Activated CD4-positive, CD25-positive, alpha-beta regulatory T cell treated with anti-CD3 and anti-CD28 coated beads, Interleukin-2, amount 50 U/mL, for 72 hours (primary cell): ENCODE results near the gene CDKL5.

Experiments used
- DNase-seq: peaks from one replicate; pipeline ENCODE4 v3.0.0; 2021

CDKL5 gene

DNA sequence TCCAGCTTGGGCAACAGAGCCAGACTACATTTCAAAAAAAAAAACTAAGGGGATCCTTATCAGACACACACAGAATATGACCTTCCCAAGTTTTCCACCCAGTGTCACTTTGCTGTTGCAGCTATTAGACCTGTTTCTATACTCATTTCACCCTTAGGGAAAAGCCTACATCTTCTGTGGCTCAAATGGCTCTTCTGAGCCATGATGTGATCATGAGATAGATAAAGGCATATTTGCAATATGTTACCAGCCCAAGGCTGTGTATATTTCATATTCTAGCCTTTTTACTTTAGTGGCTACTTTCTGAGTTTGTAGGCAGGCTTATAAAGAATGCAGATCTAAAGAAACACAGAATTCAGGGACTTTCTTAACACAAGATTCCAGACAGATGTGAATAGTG lies 227.2 kb downstream of the CDKL5 start:
- no peak for DNase-seq

DNA sequence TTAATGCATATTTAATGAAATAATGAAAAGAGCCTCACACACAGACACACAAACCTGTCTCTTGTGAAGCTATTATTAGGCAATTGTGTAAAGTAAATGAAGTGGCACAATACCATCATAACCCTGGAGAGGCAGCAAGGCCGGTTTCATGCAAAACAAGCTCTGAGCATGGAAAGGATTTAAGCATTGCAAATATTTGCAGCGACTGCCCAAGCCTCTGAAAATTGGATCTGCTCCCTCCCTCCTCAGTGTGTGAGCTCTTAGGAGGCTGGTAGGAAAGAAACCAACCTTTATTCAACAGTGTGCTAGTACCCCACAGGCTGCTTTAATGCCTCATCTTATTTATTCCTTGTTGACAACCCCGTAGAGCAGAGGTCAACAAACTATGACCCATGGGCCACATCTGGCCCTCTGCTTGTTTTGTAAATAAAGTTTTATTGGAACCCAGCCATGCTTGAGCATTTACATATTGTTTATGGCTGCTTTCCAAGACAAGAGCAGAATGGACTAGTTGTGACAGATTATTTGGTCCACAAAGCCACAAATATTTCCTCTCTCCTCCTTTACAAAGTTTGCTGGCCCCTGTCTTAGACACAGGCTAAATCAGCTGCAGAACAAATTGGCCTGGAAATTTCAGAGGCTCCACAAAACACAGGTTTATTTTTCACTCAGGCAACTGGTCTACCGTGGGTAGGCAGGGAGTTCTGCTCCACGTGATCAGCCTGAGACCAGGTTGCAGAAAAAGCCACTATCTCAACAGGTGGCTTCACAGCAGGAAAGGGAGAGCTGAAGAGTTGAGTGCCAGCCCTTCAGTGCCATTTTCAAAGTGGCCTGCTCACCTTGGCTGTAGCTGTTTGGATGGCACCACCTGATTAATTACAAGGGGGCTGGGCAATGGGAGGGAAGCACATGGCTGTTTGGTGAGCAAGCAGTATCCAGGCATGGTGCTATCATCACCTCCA lies 229.7 kb downstream of the CDKL5 start:
- DNase-seq: no peak

DNA sequence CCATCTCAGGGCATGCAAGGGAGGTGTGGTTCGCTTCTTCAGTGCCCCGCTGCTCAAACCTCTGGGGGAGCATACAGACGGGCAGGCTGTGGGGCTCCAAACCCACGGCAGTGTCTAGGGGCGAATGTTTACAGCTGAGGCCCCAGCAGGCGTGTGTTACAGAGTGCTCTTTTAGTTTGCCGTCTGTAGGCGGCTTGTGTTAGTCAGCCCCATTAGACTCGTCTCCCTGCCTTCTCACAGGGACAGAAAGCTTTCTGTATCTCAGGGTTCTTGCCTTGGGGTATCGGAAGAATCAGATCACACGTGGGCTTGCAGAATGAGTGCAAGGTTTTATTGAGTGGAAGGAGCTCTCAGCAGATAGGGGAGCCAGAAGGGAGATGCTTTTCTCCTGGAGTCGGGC lies 235.9 kb downstream of the CDKL5 start:
- no peak for DNase-seq

DNA sequence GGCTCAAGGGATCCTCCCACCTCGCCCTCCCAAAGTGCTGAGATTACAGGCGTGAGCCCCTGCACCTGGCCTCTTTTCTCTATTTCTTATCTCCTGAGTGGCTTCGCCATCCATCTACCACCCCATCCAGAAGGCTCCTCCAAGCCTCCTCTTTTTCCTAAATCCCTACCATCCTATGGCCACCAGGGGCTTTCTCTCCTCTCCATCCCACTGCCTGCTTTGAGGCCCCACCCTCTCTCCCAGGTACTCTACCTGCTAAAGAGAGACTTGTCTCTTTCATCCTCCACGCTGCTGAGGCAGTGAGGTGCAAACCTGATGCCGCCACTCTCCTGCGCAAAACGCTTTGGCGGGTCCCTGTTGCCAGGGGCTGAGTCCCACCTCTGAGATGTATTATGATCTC lies 239.5 kb downstream of the CDKL5 start:
- no peak for DNase-seq

DNA sequence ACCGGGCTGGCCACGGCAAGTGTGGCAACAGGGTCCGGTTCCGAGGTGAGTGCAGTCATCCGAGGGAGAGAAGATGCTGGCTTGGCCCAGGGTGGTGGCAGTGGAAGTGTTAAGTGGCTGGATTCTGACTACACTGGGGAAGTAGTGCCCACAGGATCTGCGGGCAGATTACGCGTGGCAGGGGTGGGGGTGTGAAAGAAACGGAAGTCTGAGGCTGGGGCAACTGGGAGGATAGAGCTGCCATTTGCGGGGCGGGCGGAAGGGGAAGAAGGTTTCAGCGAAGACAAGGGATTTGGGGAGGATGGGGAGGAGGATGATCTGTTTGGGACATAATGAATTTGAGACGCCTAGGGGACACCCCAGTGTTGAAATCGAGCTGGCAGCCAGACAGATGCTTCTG lies 241.2 kb downstream of the CDKL5 start:
- DNase-seq: no peak

GRCh38 chrX:18668071-18668835 lies 242.8 kb downstream of the CDKL5 start:
- DNase-seq: no peak

GRCh38 chrX:18672008-18672407 lies 246.6 kb downstream of the CDKL5 start, which contains the start of gene RS1:
TSS of gene RS1 (minus strand) at chrX:18672108. CDS start at chrX:18672068, 40 bp downstream.
- DNase-seq: no peak

- DNase-seq: peak; percentile 37
Observed at GRCh38 chrX:18674417-18674787, 249.0 kb downstream of the CDKL5 start.

DNA sequence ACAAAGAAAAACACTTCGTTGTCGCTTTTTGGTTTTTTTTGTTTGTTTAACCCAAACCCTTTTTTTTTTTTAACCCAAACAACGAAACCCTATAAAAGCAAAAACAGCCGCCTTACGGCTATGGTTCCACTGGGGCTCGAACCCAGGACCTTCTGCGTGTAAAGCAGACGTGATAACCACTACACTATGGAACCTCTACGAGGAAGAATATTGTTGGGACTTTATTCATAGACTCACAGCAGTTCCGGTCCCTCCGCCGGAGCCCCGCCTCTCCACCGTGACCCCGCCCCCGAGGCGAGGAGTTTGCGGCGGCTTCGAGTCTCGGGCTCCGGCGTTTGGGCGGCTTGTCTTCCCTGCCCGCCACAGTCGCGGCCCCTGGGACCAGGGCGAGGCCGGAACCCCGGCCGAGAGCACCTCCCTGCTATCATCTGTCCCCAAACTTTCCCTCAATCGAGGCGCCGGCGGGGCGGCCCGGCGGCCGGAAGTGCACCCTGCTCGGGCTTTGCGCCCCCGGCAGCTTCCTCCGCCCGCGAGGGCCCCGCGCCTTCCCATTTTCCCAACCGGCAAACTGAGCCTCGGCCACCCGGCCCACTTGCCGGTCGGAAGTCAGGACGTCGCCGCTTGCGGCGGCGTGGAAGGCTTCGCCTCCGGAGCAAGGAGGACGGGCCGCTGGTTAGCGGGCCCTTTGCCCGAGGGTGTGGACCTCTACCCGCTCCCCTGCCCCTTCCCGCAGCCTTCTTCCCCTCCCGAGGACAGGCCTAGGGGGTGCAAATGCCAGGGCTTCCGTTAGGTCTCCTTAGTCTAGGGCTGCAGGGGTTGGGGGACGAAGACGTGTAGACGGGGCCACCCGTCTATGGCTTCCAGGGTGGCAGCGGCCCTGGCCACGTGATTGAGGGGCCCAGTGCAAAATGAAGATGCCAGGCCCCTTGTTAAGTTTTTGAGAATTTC lies 249.7 kb downstream of the CDKL5 start:
- peak; percentile 78 for DNase-seq

GRCh38 chrX:18676050-18676449 lies 250.6 kb downstream of the CDKL5 start:
- DNase-seq: no peak

- no peak for DNase-seq
Observed at GRCh38 chrX:18676470-18676869, 251.1 kb downstream of the CDKL5 start.

DNA sequence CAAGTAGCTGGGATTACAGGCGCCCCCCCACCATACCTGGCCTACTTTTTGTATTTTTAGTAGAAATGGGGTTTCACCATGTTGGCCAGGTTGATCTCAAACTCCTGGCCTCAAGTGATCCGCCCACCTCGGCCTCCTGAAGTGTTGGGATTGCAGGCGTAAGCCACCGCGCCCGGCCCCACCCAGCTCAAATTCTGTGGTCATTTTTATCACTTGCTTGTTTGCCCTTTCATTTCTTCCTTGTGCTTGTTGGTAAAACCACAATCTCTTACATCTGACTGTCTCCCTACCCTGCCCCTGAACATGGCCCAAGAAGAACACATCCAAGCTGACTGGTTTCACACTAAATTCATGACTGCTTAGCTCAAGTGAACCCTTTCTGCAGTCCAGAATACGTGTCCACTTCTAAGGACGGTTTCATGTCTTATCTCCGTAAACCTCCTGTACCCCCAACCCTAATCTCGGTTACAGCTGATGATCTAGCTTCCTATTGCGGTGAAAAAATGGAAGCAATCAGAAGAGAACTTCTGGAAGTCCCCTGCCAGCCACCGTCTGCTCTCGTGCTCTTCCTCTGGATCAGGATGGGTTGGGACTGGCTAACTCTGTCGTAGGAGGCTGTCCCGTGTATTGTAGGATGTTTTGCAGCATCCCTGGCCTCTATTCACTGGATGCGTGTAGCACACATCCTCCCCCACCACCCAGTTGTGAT lies 251.9 kb downstream of the CDKL5 start:
- DNase-seq: no peak

DNA sequence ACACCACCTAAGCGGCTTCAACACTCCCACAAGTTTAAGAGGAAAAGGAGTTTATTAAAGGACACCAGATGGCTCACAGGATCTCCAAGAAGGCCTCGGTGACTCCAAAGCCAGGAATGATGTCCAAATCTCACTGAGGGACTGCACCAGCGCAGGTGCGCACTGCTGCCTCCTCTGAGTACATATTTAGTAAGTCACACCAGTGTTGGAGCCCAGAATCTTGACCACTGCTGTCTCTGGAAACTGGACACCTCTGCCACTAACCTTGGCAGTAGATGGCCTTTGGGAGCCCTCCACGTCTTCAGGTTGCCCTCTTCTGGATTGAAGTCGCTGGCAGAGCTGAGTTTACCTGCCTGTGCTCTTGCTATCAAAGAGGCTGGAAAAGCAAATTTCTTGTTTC lies 256.6 kb downstream of the CDKL5 start:
- DNase-seq: no peak

DNA sequence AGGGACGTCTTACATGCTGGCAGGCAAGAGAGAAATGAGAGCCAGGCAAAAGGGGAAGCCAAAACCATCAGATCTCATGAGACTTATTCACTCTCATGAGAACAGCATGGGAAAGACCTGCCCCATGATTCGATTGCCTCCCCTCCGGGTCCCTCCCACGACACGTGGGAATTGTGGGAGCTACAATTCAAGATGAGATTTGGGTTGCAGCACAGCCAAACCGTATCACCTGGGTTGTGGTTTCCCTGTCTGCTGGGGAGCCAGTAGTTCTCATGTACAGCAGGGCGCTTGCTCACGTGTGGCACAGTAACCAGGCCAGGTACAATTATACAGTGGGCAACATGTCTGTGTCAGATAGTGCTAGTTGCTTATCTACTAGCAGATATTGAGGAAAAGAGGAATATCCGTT lies 257.6 kb downstream of the CDKL5 start:
- no peak for DNase-seq

- DNase-seq: no peak
Observed at GRCh38 chrX:18687856-18688495, 262.6 kb downstream of the CDKL5 start.

DNA sequence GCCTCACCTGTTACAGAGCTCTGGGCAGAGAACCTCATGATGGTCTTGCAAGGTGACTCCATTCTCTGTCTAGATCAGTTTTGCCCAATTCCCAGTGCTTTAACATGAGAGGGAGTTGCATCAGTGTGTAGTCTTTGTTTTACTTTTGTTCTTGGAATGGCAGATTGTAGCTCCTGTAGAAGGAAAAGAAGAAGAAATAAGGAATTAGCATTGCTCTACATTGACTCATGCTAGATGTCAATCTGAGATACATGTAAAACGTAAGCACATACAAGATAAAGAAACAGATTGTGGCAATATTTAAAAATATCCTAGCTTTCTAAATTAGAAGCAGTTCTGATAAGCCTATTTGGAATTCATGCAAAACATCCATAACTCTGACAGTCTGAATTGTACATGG lies 266.0 kb downstream of the CDKL5 start:
- DNase-seq: no peak

GRCh38 chrX:18692541-18692940 lies 267.1 kb downstream of the CDKL5 start:
- no peak for DNase-seq

GRCh38 chrX:18696653-18697052 lies 271.2 kb downstream of the CDKL5 start:
- DNase-seq: no peak

DNA sequence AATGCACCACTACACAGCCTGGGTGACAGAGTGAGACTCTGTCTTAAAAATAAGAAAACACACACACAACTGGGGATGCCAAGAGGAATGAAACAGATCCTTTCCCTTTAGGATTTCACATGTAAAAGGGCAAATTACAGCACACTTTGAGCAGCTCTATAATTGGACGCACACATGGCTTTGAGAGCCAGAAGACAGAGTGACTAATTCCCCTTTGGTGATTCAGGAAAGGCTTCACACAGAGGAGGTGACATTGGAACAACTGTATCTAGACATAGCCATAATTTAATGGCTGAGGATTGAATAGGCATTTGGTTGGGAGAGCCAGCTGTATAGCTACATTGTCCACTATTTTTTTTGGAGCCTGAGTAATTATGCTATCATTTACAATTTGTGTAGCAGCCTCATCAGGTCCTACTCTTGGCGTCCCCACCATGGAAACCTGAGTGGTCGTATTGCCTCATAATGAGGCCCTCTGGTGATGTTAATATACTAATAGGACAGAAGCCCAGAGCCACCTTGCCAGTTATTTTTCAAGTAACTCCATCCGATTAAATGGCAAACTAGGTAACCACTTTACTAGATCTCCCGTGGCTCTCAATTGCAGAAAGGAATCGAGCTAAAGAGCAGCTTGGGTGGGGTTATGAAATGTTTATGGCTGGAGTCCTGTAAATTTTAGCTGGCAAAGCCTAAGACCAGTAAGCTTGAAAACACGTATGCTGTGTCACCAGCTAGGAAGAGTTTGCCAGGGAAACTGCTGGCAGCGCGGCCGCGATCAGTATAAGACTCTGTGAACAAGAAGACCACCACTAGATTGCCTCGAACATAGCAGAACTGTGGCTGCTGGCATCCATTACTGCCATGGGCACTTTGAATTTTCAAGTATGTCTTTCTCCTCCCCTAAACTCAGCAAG lies 273.6 kb downstream of the CDKL5 start:
- no peak for DNase-seq

GRCh38 chrX:18701621-18702361 lies 276.4 kb downstream of the CDKL5 start:
- no peak for DNase-seq
